Measurements from ENCODE around the gene CNTRL.
"Not testable (repeated sequence)": the region's sequence is repeated elsewhere in the genome, so short reads cannot be mapped to it uniquely, and the experiment has no call there.

CNTRL gene

GRCh38 chr9:121133104-121133816, 58.5 kb downstream of the CNTRL start:
- DNase-seq = no peak

- DNase-seq = no peak
These were observed 60.9 kb downstream of the CNTRL start for GRCh38 chr9:121135642-121136041.

GRCh38 chr9:121138561-121138960, 63.8 kb downstream of the CNTRL start:
- DNase-seq = no peak

GRCh38 chr9:121138973-121139372, 64.2 kb downstream of the CNTRL start:
- no peak for DNase-seq

- no peak for DNase-seq
These were observed 65.4 kb downstream of the CNTRL start for GRCh38 chr9:121140162-121140561.

- DNase-seq = no peak
These were observed 66.6 kb downstream of the CNTRL start for GRCh38 chr9:121141306-121141705.

GRCh38 chr9:121141706-121142105, 67.0 kb downstream of the CNTRL start:
- no peak for DNase-seq

GRCh38 chr9:121143771-121144170, 69.0 kb downstream of the CNTRL start:
- DNase-seq = no peak

- no peak for DNase-seq
These were observed 69.7 kb downstream of the CNTRL start for GRCh38 chr9:121144482-121144881.

GRCh38 chr9:121150188-121150587, 75.4 kb downstream of the CNTRL start:
- no peak for DNase-seq

GRCh38 chr9:121153642-121154041, 78.9 kb downstream of the CNTRL start:
- DNase-seq = no peak

- no peak for DNase-seq
These were observed 80.0 kb downstream of the CNTRL start for GRCh38 chr9:121154782-121155181.

GRCh38 chr9:121156263-121156731, 81.5 kb downstream of the CNTRL start:
- DNase-seq = no peak

- DNase-seq = no peak
These were observed 83.2 kb downstream of the CNTRL start for GRCh38 chr9:121157939-121158338.

GRCh38 chr9:121160025-121160424, 85.3 kb downstream of the CNTRL start:
- DNase-seq = no peak

- DNase-seq = no peak
These were observed 93.3 kb downstream of the CNTRL start for GRCh38 chr9:121168052-121168451.

GRCh38 chr9:121169094-121169601, 94.4 kb downstream of the CNTRL start:
- no peak for DNase-seq

- no peak for DNase-seq
These were observed 96.5 kb downstream of the CNTRL start for GRCh38 chr9:121171236-121171635.

GRCh38 chr9:121172726-121173487, 98.2 kb downstream of the CNTRL start:
- DNase-seq = no peak

GRCh38 chr9:121173501-121173900, 98.7 kb downstream of the CNTRL start:
- no peak for DNase-seq

GRCh38 chr9:121178676-121179372, 104.1 kb downstream of the CNTRL start:
- no peak for DNase-seq

- DNase-seq = not testable (repeated sequence)
These were observed 104.6 kb downstream of the CNTRL start for GRCh38 chr9:121179373-121179721.

- DNase-seq = no peak
These were observed 105.4 kb downstream of the CNTRL start for GRCh38 chr9:121179930-121180681.

Measured in NCI-H774 (cell line).